PFSK-1 (cell line): ENCODE measurements around the gene HASPIN.

Source experiments
- FOXP2 ChIP-seq: optimal IDR thresholded peaks from 2 replicates; pipeline ENCODE3; 2011; ENCODE audit warnings: borderline replicate concordance, control low read depth, inconsistent platforms; ENCODE audit not compliant: insufficient read depth; ENCODE audit errors: extremely low read length, extremely low read depth
- POLR2AphosphoS5 ChIP-seq: IDR thresholded peaks from 2 replicates; pipeline ENCODE4 v1.6.1; 2012; ENCODE audit warnings: low read depth, mild to moderate bottlenecking, control low read depth, low read length, moderate library complexity
- REST ChIP-seq, 2 experiments: IDR thresholded peaks; 2 replicates each; pipeline versions ENCODE4 v1.6.1 to v1.8.0; 2011 to 2012; ENCODE audit warnings: low read depth in 2 of 2, low read length in 2 of 2, control low read depth in 1 of 2, inconsistent platforms in 1 of 2, mild to moderate bottlenecking in 1 of 2, moderate library complexity in 1 of 2; ENCODE audit not compliant: insufficient read depth in 1 of 2
- SIN3A ChIP-seq: IDR thresholded peaks from 2 replicates; pipeline ENCODE4 v1.6.1; 2012; ENCODE audit warnings: mild to moderate bottlenecking, low read length, moderate library complexity, borderline replicate concordance; ENCODE audit not compliant: insufficient read depth
- TAF1 ChIP-seq: IDR thresholded peaks from 2 replicates; pipeline ENCODE4 v1.6.1; 2012; ENCODE audit warnings: low read length, control low read depth, borderline replicate concordance; ENCODE audit not compliant: insufficient read depth

The HASPIN gene

GRCh38 chr17:3773511-3773910, 49.8 kb downstream of the HASPIN start:
- TF ChIP-seq TAF1 (no peak), POLR2AphosphoS5 (no peak), FOXP2 (no peak), REST (IDR thresholded peaks at IDR 0.05; ENCODE audit: insufficient read depth in 1 of 2, low read depth in 2 of 2, low read length in 2 of 2) (no peak), SIN3A (no peak)

GRCh38 chr17:3773966-3774365, 50.3 kb downstream of the HASPIN start:
- TF ChIP-seq SIN3A (no peak), FOXP2 (no peak), POLR2AphosphoS5 (no peak), REST (IDR thresholded peaks at IDR 0.05; ENCODE audit: insufficient read depth in 1 of 2, low read depth in 2 of 2, low read length in 2 of 2) (no peak)
